ENCODE data around the gene AGGF1. TPM values are rescaled to one million over a fixed set of nuclear protein-coding genes. Genes with fewer than 3 reads are reported as not detected.

Gene AGGF1
- total RNA-seq, 6 experiments from 2014 or later = 19.7 to 23.0 (median 20.5) TPM

GRCh38 chr5:77082280-77082679, 52.1 kb downstream of the AGGF1 start:
- no peak for TF ChIP-seq CTCF (IDR thresholded peaks at IDR 0.05)
- H3K4me1 Mint-ChIP-seq (ENCODE audit: low read depth) = peaks cover 3% of the 10 kb centered on the region
- H3K27ac Mint-ChIP-seq = no peak overlapping the region
- no peak overlapping the region for H3K4me3 Mint-ChIP-seq
- DNase-seq = no peak
- no peaks in the 10 kb centered on the region; the same call in 1 of the 2 replicates for H3K27me3 Mint-ChIP-seq (ENCODE audit: insufficient read depth)
- H3K36me3 Mint-ChIP-seq (ENCODE audit: low read depth) = no peaks in the 10 kb centered on the region
- no peaks in the 10 kb centered on the region for H3K9me3 Mint-ChIP-seq

DNA sequence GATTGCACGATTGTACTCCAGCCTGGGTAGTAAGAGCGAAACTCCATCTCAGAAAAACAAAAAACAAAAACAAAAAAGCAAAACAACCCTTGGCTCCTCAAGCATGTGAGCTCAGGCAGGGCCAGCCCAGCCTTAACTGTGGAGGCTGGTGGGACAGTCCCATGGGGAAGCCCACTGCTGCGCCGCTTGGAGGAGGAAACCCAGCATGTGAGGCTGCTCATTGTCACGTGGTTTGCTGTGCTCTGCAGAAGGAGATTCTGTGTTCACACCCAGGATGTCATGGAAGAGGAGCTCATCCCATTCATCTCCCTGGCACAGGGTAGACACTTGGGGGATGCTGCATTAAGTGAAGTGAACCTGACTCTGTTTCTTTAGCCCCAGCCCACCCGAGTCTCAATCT, 52.9 kb downstream of the AGGF1 start:
- Mint-ChIP-seq H3K27me3 (ENCODE audit: insufficient read depth) (no peaks in the 10 kb centered on the region; the same call in 1 of the 2 replicates), H3K27ac (no peak overlapping the region), H3K4me1 (ENCODE audit: low read depth) (peaks cover 10% of the 10 kb centered on the region), H3K4me3 (no peak overlapping the region), H3K36me3 (ENCODE audit: low read depth) (no peaks in the 10 kb centered on the region), H3K9me3 (no peaks in the 10 kb centered on the region)
- no peak for DNase-seq
- TF ChIP-seq CTCF (IDR thresholded peaks at IDR 0.05) = no peak

DNA sequence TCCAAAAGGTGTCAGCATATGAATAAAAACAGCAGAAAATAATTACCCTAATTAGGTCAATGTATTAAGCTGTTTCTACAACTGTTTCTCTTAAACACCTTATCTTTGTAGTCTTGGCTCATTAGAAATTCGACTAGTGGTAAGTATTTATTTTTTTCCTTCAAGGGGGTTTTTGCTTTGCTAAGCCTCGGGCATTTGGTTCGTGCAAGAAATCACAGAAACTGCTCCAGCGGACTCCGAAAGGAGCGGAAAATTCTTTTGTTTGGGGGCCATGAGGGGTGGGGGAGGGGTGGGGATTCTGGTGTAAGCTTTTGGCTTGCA, 56.1 kb downstream of the AGGF1 start:
- peak overlapping the region; percentile 93 for H3K27ac Mint-ChIP-seq
- TF ChIP-seq CTCF (IDR thresholded peaks at IDR 0.05) = no peak

DNA sequence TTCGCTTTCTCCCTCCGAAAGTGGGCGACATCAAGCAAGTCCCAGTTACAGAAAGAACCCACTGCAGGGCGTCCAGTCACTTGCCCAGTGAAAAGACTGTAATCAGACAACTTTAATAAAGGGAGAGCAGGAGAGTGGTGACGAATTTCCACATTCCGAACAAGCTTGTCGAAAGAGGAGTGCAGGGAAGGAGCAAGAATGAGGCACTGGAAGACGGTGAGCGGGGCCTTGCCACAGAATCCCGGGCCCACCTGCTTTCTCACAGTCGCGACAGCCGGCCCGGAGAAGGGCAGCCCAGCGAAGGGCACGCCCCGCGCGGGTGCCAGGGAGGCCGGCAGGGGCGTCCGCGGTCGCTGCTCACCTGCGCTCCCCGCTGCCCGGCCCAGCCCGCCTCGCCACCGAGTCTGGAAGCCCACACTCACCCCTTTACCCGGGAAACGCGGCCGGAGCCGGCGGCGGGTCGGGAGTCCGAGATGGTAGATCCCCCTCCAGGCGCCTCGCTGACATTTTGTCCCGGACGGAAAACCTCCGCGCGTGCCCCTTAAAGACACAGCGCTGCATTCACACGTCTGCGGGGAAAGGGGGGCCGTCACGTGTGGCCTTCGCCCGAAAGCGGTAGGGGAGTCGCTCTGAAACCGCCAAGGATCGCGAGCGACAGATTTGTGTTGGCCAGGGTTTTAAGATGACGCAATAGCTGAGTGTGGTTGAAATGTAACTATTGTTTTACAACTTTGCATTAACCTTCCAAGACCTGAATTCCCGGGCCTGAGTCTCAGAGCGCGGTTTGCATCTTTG, 56.7 kb downstream of the AGGF1 start, which contains the start of gene ZBED3:
Gene ZBED3 (minus strand): TSS at position 597 of the 795 bp plus-strand sequence. CDS start 9,407 bp downstream, outside the sequence.
- peak; percentile 70 for DNase-seq
- Mint-ChIP-seq H3K36me3 (ENCODE audit: low read depth) (peaks cover 4% of the 10 kb centered on the region; the same call in 1 of the 2 replicates), H3K9me3 (no peaks in the 10 kb centered on the region), H3K27ac (peak within 1 kb of the TSS; percentile 93), H3K4me3 (peak within 1 kb of the TSS; percentile 95), H3K27me3 (ENCODE audit: insufficient read depth) (peaks cover 10% of the 10 kb centered on the region), H3K4me1 (ENCODE audit: low read depth) (peaks cover 10% of the 10 kb centered on the region)
- TF ChIP-seq CTCF (IDR thresholded peaks at IDR 0.05) = peak; percentile 38

More for the DNA sequence above, 56.1 kb downstream of the AGGF1 start:
- Mint-ChIP-seq H3K9me3 (no peaks in the 10 kb centered on the region), H3K36me3 (ENCODE audit: low read depth) (peaks cover 4% of the 10 kb centered on the region; the same call in 1 of the 2 replicates), H3K4me1 (ENCODE audit: low read depth) (peaks cover 10% of the 10 kb centered on the region), H3K4me3 (peak overlapping the region; percentile 95), H3K27me3 (ENCODE audit: insufficient read depth) (peaks cover 10% of the 10 kb centered on the region)
- DNase-seq = no peak

GRCh38 chr5:77087484-77088261, 57.5 kb downstream of the AGGF1 start:
- peak overlapping the region; percentile 95 for H3K4me3 Mint-ChIP-seq
- H3K36me3 Mint-ChIP-seq (ENCODE audit: low read depth) = peaks cover 4% of the 10 kb centered on the region; the same call in 1 of the 2 replicates
- peaks cover 10% of the 10 kb centered on the region for H3K4me1 Mint-ChIP-seq (ENCODE audit: low read depth)
- H3K27ac Mint-ChIP-seq = peak overlapping the region; percentile 77
- peaks cover 10% of the 10 kb centered on the region for H3K27me3 Mint-ChIP-seq (ENCODE audit: insufficient read depth)
- DNase-seq = no peak
- TF ChIP-seq CTCF (IDR thresholded peaks at IDR 0.05) = no peak
- no peaks in the 10 kb centered on the region for H3K9me3 Mint-ChIP-seq
